ENCODE measurements around the gene ABCC1.

GRCh38 chr16:16005721-16006120 lies 56.3 kb downstream of the ABCC1 start:
- no peak for TF ChIP-seq CTCF (conservative IDR thresholded peaks at IDR 0.05; ENCODE audit: low read depth, low read length)
- no peak for TF ChIP-seq EZH2 (IDR thresholded peaks at IDR 0.05; ENCODE audit: low read length, unreplicated experiment)
- no peak for TF ChIP-seq EZH2phosphoT487 (IDR thresholded peaks at IDR 0.05; ENCODE audit: borderline replicate concordance, low read length)

All from PC-3 (cell line).